HG03135 (cell line): ENCODE results near the gene CCDC3.
"Not testable (repeated sequence)": the region's sequence is repeated elsewhere in the genome, so short reads cannot be mapped to it uniquely, and the experiment has no call there.

Source experiments
- ATAC-seq: cut with Tn5 transposase; IDR thresholded peaks from one replicate; pipeline ENCODE4 v1.9.1; 2021; ENCODE audit warnings: mild to moderate bottlenecking, moderate library complexity; ENCODE audit not compliant: unreplicated experiment

The CCDC3 gene

DNA sequence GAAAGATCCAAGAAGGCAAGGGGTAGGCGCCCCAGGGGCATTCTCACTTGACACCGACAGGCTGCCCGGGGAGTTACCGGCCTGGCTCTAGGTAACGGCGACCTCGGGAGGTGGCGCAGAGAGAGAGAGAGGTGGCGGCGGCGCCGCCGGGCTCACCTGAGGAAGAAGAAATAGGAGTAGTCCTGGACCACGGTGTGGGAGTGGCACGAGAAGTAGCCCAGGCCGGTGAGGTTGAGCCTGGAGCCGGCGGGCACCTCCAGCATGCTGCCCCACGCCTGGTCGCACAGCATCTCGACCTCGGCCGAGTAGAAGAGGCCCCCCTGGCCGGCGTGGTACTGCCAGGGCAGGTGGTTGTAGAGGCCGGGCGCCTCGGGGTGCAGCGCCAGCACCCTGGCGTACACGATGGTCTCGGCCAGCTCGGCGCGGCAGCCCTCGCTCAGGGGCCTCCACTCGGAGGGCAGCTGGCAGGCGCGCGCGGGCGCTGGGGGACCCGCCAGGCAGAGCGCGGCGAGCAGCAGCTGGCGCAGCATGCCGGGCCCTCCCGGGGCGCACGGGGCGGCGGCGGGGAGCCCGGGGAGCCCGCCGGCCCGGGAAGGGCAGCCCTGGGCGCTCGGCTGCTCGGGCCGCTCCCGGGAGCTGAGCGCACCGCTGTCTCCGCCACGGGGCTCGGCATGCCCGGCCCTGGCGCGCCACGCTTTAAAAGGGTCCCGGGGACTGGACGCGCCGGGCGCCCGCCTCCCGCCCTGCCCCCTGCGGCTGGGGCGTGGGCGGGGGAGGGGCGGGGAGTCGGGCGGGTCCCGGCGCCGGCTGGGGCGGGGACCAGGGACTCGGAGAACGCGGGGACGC is at the start of gene CCDC3:
TSS of gene CCDC3 (minus strand) at position 673 of the 846 bp plus-strand sequence. CDS start at position 530, 143 bp downstream.
- no peak for ATAC-seq

DNA sequence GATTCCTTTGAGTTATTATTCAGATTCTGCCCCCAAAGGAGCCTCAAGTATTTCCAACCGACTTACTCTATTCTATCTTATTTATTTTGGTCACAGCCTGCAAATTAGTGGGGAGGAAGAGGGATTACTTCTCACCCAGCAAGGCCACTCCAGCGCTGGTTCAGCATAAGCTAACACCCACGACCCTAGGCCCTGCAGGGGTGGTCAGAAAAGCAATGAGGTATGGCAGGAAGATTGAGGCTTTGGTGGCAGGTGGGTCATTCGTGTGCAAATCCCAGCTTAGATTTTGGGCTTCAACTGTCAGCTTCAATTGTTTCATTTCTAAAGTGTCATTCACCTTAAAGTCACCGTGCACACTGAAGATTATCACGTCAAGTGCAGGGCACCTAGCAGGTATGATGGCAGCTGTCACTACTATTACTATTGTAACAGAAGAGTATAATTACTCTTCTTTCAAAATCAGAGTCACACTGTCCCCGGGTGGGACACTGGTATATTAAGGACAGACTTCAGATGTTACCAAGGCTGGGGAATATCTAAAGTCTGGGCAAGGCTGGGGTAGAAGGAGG is 49.7 kb upstream of the CCDC3 start:
- ATAC-seq: no peak

GRCh38 chr10:13049774-13050420 is 48.4 kb upstream of the CCDC3 start:
- ATAC-seq: no peak

DNA sequence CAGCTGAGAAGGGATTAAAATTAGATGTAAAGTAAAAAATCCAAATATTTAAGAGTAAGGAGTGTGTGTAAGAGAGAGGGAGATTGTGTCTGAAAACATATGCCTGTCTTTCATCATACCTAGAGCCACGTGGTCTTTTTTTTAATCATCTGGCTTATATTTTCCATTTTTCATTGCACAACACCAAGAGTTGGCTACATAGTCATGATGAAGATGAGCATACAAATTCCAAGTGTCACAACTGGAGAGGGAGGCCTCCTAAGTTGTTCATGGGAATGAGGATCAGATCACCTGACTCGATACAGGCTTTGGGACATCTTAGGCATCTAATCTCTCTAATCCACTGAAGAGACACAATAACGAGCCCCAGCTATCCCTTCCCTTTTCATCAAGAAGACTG is 47.2 kb upstream of the CCDC3 start:
- ATAC-seq: no peak

GRCh38 chr10:13047529-13048206 is 46.2 kb upstream of the CCDC3 start:
- ATAC-seq: no peak

DNA sequence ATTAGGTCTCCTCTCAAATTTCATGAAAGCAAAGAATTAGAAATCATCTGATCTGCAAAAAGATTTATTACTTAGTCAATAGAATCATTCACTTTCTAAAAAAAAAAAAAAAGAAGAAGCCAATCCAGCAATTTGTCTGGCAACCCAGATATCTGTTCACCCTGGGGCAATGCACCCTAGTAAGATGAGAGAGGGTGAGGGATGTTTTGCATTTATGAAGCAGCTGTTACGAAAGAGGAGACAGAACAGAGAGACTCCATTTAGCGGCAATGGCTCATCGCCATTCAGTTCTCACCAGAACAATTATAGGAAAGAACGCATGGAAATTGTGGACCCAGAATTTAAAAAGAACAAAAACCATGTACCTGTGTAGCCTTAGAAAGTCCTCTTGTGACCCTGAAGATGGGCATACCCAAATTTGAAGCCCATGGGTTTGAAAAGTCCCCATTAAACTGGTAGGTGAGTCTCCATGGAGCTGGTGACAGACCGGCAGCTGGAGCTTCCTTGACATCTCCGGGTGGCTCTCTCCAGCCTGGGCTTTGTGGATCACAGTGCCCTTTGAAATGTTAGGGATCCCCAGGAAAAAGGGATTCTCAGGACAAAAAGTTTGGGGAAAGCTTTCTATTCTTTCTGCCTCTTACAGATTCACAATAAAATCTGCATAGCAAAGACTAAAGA is 45.5 kb upstream of the CCDC3 start:
- no peak for ATAC-seq

DNA sequence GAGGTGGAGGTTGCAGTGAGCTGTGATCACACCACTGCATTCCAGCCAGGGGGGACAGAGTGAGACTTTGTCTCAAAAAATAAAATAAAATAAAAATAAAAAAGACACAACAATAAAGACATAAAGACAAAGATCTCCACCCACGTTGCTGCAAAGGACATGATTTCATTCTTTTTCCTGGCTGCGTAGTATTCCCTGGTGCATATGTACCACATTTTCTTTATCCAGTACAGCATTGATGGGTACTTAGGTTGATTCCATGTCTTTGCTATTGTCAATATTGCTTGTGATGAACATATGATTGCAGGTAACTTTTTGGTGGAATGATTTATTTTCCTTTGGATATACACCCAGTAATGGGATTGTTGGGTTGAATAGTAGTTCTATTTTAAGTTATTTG is 42.0 kb upstream of the CCDC3 start:
- ATAC-seq: no peak

DNA sequence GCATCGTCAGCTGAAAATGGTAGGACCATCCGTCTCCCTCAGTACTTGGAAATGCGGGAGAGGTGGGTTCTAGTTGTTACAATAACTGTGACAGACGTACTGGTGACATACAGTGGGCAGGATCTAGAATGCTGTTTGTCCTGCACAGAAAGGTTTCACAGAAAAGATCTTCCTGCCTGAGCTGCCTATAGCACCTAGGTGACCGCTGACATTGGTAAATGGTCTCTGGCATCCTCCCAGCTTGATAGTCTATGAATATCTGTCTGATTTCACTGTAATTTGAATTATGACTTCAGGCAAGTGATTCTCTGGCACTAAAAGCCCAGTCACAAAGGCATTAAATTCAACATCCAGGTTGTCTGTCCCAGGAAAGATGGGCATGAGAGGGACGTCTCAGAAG is 38.2 kb upstream of the CCDC3 start:
- no peak for ATAC-seq

DNA sequence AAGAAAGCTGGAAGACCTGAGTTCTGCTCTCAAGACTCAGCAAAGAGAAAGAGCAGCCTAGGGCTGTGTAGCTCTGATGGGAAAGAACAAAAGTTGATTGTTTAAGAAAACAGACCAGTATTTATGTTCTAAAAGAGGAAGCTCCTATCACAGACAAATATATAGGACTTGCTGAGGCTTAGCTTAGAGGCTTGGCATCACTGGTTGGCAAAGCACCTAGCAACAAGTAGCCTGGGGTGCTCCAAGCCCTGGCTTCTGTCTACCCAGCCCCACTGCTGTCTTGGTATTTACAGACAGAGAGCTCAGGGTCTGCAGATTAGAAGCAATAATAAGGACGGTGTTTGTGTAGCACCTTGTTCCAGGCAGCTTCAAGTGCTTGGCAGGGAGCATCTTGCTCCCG is 36.9 kb upstream of the CCDC3 start:
- no peak for ATAC-seq

DNA sequence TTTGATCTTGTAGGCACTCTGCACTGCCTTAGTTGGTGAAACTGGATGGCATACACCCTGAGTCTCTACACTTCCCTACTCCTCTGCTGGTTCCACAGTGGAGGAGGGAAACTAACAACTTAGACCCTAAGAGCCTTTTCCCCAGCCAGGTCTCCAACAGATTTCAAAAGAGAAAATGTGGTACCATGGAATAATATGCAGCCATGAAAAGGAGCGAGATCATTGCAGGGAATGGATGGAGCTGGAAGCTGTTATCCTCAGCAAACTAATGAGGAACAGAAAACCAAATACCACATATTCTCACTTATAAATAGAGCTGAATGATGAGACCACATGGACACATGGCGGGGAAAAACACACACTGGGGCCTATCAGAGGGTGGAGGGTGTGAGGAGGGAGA is 36.3 kb upstream of the CCDC3 start:
- no peak for ATAC-seq

DNA sequence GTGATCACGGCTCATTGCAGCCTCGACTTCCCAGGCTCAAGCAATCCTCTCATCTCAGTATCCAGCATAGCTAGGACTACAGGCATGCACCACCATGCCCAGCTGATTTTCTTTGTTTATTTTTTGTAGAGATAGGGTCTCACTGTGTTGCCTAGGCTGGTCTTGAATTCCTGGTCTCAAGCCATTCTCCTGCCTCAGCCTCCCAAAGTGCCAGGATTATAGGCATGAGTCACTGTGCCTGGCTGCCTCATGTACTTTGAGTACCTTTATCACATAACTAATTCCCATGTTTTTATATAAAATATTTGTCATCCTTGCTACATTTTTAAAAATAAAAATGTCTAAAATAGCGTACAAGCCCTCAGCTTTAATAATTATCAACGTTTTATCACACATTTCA is 35.3 kb upstream of the CCDC3 start:
- ATAC-seq: no peak

GRCh38 chr10:13035731-13036130 is 34.2 kb upstream of the CCDC3 start:
- not testable (repeated sequence) for ATAC-seq

DNA sequence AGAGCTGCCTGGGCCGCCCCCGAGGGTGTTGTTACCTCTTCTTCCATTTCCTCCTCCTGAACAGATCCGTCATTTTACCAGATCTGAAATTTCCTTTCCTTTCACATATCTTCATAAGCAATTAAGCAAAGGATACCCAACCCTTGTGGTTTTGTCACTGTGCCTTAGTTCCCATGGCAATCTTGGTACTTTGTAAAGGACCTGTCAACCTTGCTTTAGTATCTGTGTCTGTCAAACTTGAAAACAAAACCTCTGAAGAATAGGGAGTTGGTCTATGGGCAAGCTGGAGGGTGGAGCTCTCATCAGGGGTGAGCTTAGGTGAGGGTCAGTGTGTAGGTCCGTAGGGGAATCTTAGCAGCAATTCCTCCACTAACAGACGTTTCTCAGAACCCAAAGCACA is 25.4 kb upstream of the CCDC3 start:
- no peak for ATAC-seq

DNA sequence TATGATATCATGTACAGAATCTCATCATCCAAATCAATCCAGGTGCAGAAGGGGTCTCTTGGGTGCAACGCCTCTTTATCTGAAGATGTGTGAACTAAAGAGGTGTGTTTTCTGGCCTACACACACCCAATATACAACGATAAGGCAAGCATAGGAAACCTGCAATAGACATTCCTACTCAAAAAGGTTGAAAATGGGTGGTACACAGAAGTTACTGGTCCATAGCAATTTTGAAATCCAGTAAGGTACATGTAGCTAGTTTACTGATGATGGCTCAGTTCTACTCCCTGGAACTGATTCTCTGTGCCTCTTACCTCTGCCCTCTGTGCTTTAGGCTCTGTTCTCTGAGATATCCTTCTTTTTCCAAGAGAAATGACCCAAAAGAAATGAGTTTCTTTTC is 22.2 kb upstream of the CCDC3 start:
- no peak for ATAC-seq

DNA sequence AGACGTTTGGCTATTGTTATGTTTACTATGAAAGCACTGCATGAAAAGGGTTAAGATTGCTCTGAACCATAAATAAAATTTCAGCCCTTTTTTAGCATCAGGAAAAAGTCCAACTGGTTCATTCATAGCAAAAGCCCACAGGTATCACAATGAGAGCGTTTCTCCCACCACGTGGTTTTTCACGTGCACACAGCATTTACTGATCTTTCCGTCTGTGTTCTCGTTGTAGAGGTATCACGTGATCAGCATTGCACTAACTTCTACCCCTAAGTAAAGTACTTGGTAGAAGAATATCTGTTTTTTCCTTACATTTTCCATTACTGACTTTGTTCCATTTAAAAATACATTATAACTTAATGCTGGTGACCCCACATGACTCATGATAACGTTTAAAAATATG is 17.8 kb upstream of the CCDC3 start:
- ATAC-seq: no peak

DNA sequence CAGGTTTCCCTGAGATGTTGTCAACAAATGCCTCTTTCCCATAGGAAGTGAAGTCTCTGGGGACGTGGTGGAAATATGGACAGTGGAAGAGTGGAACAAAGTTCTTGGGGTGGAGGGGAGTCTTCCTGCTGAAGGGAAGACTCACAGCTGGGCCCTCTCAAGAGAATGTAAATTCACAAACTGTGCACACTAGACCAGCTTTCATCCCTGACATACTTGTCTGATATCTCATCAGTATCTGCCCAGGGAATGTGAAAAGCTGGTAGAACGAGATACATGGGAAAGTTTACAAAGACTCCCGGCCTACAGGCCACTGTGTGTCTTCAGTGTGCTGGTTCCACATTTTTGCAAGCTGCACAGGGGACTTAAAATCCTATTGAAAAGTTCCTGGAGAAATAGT is 16.7 kb upstream of the CCDC3 start:
- ATAC-seq: no peak

DNA sequence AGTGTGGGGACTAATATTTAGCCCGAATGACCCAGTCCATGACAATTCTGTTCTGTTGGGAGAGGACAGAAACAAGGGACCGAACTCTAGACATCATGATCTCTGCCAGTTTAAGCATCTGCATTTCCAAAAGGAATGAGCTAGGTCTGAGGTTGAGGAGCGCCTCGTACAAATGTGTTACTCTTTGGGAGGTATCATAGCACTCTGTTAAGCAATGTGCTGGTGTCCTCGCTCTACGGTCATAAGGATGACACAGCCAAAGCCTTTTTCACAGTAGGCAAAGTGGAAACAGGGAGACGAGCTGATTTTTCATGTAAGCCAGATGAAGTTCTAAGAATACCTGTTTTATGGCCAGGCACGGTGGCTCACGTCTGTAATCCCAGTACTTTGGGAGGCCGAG is 15.4 kb upstream of the CCDC3 start:
- no peak for ATAC-seq

GRCh38 chr10:13016426-13016825 is 14.9 kb upstream of the CCDC3 start:
- no peak for ATAC-seq

GRCh38 chr10:13006037-13006436 is 4.5 kb upstream of the CCDC3 start:
- no peak for ATAC-seq

DNA sequence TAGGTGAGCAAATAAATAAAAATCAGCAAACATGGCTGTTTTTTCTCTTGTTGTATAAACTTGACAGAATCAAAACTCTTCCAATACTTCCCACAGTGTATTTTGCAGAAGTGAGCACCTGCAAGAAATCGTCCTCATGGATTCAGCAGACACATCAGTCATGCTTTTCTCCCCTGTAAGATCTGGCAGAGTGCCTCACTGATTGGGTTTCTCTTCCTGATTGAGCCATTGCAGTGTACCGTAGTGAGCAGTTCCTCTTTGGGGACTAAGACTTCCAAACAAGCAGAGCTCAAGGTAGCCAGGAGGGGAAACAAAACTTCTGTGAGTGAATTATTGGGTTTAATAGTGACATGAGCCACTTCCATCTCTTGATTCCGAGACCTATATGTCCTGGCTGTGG is 2.2 kb upstream of the CCDC3 start:
- ATAC-seq: no peak

DNA sequence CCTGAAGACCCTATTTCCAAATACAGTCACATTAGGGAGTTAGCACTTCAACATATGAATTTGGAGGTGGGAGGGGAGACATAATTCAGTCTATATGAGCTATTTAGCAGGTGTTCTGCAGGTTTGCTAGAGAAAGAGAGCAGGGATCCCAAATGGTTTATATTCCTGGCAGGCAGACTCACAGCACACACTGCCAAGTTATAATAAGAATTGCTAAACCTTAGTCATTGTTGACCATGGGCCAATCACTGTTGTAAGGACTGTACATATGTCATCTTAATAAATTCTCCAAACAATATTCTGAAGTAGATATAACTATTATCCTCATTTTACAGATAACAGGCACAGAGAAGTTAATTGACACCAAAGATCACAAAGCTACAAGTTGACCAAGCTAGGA is 1.5 kb upstream of the CCDC3 start:
- ATAC-seq: no peak
